PFSK-1 (cell line): ENCODE results near the gene NOC2L.

ENCODE experiments used
- FOXP2 ChIP-seq: optimal IDR thresholded peaks from 2 replicates; pipeline ENCODE3; 2011; ENCODE audit warnings: borderline replicate concordance, control low read depth, inconsistent platforms; ENCODE audit not compliant: insufficient read depth; ENCODE audit errors: extremely low read length, extremely low read depth
- POLR2AphosphoS5 ChIP-seq: IDR thresholded peaks from 2 replicates; pipeline ENCODE4 v1.6.1; 2012; ENCODE audit warnings: low read depth, mild to moderate bottlenecking, control low read depth, low read length, moderate library complexity
- REST ChIP-seq, 2 experiments: IDR thresholded peaks; 2 replicates each; pipeline versions ENCODE4 v1.6.1 to v1.8.0; 2011 to 2012; ENCODE audit warnings: low read depth in 2 of 2, low read length in 2 of 2, control low read depth in 1 of 2, inconsistent platforms in 1 of 2, mild to moderate bottlenecking in 1 of 2, moderate library complexity in 1 of 2; ENCODE audit not compliant: insufficient read depth in 1 of 2
- SIN3A ChIP-seq: IDR thresholded peaks from 2 replicates; pipeline ENCODE4 v1.6.1; 2012; ENCODE audit warnings: mild to moderate bottlenecking, low read length, moderate library complexity, borderline replicate concordance; ENCODE audit not compliant: insufficient read depth
- TAF1 ChIP-seq: IDR thresholded peaks from 2 replicates; pipeline ENCODE4 v1.6.1; 2012; ENCODE audit warnings: low read length, control low read depth, borderline replicate concordance; ENCODE audit not compliant: insufficient read depth

NOC2L gene

GRCh38 chr1:982765-983436 is 23.8 kb upstream of the NOC2L start:
- TF ChIP-seq POLR2AphosphoS5: no peak
- TF ChIP-seq FOXP2: no peak
- TF ChIP-seq REST (IDR thresholded peaks at IDR 0.05; ENCODE audit: insufficient read depth in 1 of 2, low read depth in 2 of 2, low read length in 2 of 2): no peak
- TF ChIP-seq SIN3A: no peak
- TF ChIP-seq TAF1: no peak

DNA sequence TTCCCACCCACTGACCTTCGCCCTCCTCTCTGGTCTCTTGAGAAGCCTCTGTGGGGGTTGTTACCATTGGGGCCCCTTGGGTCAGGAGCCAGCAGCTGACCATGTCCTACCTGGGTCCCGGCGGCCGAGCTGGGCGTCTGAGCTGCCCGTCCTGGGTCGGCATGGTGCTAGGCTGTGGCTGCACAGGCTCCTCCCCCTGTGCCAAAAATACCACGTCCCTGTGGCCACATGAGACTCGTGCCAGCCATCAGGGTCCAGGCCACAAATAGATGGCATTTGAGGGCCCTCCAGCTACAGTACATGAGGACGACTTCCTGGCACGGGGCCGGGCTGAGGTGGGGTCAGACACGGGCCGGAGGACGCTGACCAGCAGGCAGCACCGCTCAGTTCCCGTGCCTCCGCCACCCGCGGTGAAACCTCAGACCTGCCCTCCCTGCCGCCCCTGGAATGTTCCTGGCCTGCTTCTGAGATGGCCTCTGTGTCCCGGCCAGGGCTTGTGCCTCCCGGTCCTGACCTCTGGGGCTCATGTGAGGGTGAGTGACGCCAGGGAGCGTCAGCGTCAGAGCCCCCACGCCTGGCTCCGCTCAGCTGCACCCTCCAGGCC is 23.0 kb upstream of the NOC2L start, which contains the start of gene PERM1:
TSS of gene PERM1 (minus strand) at position 139 of the 604 bp plus-strand sequence. CDS start 1,064 bp downstream, outside the sequence.
- TF ChIP-seq POLR2AphosphoS5 (no peak), TAF1 (no peak), REST (IDR thresholded peaks at IDR 0.05; ENCODE audit: insufficient read depth in 1 of 2, low read depth in 2 of 2, low read length in 2 of 2) (no peak), SIN3A (no peak), FOXP2 (no peak)

DNA sequence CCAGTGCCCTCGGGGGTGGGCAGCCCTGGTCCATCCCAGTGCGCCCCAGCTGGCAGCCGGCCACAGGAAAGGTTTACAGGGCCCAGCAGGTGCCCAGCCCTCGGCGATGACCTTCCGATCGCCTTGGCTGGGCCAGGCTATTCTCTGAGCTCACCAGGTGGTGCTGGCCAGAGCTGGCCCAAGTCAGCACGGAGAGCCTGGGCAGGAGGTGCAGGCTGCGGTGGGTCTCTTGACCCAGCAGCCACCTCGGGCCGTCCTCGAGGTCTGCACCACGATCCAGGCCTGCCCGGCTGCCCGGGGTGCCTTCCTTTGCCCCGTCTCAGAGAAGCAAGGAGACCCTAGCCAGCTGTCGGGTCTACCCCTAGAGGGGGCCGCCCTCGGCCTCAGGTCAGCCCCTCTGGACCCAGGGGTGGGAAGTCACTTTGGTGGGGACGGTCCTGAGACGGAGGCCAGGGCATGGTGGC is 22.5 kb upstream of the NOC2L start:
- TF ChIP-seq TAF1 (no peak), REST (IDR thresholded peaks at IDR 0.05; ENCODE audit: insufficient read depth in 1 of 2, low read depth in 2 of 2, low read length in 2 of 2) (no peak), SIN3A (no peak), POLR2AphosphoS5 (no peak), FOXP2 (no peak)

- TF ChIP-seq FOXP2: no peak
Observed at GRCh38 chr1:980602-981395, 21.7 kb upstream of the NOC2L start.

- TF ChIP-seq TAF1 (no peak), REST (IDR thresholded peaks at IDR 0.05; ENCODE audit: insufficient read depth in 1 of 2, low read depth in 2 of 2, low read length in 2 of 2) (no peak), FOXP2 (no peak), POLR2AphosphoS5 (no peak), SIN3A (no peak)
Observed at GRCh38 chr1:980137-980571, 21.1 kb upstream of the NOC2L start.
